ENCODE measurements around the gene RUFY3. TPM values are rescaled to one million over a fixed set of nuclear protein-coding genes. Genes with fewer than 3 reads are reported as not detected.
A peak's percentile ranks its signal among the peaks of the same experiment; 100 is the strongest.
"Not testable (repeated sequence)": the region's sequence is repeated elsewhere in the genome, so short reads cannot be mapped to it uniquely, and the experiment has no call there.

RUFY3 gene
- total RNA-seq, 2 experiments from 2014 or later, result 10.6 to 11.2 TPM

DNA sequence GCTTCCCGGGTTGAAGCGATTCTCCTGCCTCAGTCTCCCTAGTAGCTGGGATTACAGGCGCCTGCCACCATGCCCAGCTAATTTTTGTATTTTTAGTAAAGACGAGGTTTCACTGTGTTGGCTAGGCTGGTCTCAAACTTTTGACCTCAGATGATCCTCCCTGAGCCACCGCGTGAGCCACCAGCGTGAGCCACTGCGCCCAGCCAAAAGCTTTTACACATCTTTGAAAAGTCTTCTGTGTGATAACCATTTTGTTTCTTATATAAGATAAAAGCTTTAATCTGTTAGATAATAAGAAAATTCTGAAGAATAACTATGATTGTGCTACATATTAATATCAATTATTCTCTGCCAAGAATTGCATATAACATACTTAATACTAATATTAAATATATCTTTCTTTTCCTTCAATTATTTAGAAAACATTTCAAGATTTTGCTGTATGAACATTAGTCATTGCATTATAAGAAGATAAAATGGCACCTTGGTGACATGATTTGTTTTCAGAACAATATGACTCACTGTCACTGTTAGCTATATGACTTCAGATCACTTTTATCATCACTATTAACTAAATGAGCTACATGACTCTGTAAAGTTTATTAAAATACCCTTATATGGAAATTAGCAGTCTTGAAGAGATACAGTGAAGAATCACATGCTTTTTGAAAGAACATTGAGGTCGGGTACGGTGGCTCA lies 33.4 kb downstream of the RUFY3 start:
- Mint-ChIP-seq H3K9me3 (ENCODE audit: low read depth) (no peaks in the 10 kb centered on the region), H3K27me3 (no peaks in the 10 kb centered on the region), H3K27ac (no peak overlapping the region), H3K4me3 (no peak overlapping the region), H3K4me1 (peaks cover 19% of the 10 kb centered on the region), H3K36me3 (ENCODE audit: low read depth) (no peaks in the 10 kb centered on the region)
- intact Hi-C loops (cut with DNase I, micrococcal nuclease), result no loop called here
- CTCF ChIA-PET, result interaction anchor here (1.2 to 1.7 kb wide), 2 partner anchors 20 to 55 kb away, joined by 3 to 5 read pairs; no protein-coding TSS in a partner anchor
- POLR2A ChIA-PET, result interaction anchor here (0.7 to 1.1 kb wide), 2 partner anchors 21 to 54 kb away, joined by 3 read pairs; no protein-coding TSS in a partner anchor
- ATAC-seq (peak; percentile 58), DNase-seq (no peak)

GRCh38 chr4:70759126-70759525 lies 37.4 kb downstream of the RUFY3 start:
- no peaks in the 10 kb centered on the region for H3K9me3 Mint-ChIP-seq (ENCODE audit: low read depth)
- H3K27ac Mint-ChIP-seq, result peak overlapping the region; percentile 14
- H3K4me3 Mint-ChIP-seq, result no peak overlapping the region
- CTCF ChIA-PET, result interaction anchor here (0.5 to 1.6 kb wide), 2 partner anchors 15 to 255 kb away, joined by 3 to 5 read pairs; no protein-coding TSS in a partner anchor
- intact Hi-C loops (cut with DNase I, micrococcal nuclease), result no loop called here
- ATAC-seq (no peak), DNase-seq (no peak)
- no peaks in the 10 kb centered on the region for H3K27me3 Mint-ChIP-seq
- H3K4me1 Mint-ChIP-seq, result peaks cover 14% of the 10 kb centered on the region
- peaks cover 9% of the 10 kb centered on the region for H3K36me3 Mint-ChIP-seq (ENCODE audit: low read depth)
- POLR2A ChIA-PET, result no interaction called here

GRCh38 chr4:70759627-70760026 lies 37.9 kb downstream of the RUFY3 start:
- CTCF ChIA-PET, result no interaction called here
- no peak for DNase-seq
- Mint-ChIP-seq H3K36me3 (ENCODE audit: low read depth) (peaks cover 14% of the 10 kb centered on the region), H3K4me3 (no peak overlapping the region), H3K27me3 (no peaks in the 10 kb centered on the region), H3K27ac (peak overlapping the region; percentile 14), H3K4me1 (peaks cover 14% of the 10 kb centered on the region), H3K9me3 (ENCODE audit: low read depth) (no peaks in the 10 kb centered on the region)
- POLR2A ChIA-PET, result no interaction called here
- intact Hi-C loops (cut with DNase I, micrococcal nuclease), result no loop called here
- no peak for ATAC-seq

DNA sequence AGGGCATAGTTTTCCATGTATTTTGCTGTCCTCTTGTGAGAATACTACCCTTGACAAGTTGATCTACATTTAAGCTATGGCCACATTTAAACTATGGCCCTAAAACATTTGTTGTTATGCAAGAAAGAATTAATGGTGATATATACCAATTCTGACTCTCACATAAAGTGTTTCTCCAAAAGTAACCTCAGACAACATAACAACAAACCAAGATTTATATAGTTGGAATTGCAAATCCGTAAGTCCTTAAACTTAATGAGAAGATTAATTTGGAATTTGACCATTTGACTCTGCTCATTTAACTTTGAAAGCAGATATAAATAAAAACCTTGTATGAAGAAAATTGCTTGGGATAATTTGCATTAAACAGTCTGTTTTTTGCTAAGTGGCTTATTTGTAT lies 38.9 kb downstream of the RUFY3 start:
- H3K36me3 Mint-ChIP-seq (ENCODE audit: low read depth), result peaks cover 17% of the 10 kb centered on the region
- ChIA-PET CTCF (interaction anchor here (0.8 kb wide), 1 partner anchor 29 kb away, joined by 4 read pairs; no protein-coding TSS in a partner anchor), POLR2A (no interaction called here)
- no peaks in the 10 kb centered on the region for H3K9me3 Mint-ChIP-seq (ENCODE audit: low read depth)
- H3K27ac Mint-ChIP-seq, result no peak overlapping the region
- ATAC-seq (no peak), DNase-seq (no peak)
- intact Hi-C loops (cut with DNase I, micrococcal nuclease), result no loop called here
- H3K4me3 Mint-ChIP-seq, result no peak overlapping the region
- peaks cover 14% of the 10 kb centered on the region for H3K4me1 Mint-ChIP-seq
- no peaks in the 10 kb centered on the region for H3K27me3 Mint-ChIP-seq

DNA sequence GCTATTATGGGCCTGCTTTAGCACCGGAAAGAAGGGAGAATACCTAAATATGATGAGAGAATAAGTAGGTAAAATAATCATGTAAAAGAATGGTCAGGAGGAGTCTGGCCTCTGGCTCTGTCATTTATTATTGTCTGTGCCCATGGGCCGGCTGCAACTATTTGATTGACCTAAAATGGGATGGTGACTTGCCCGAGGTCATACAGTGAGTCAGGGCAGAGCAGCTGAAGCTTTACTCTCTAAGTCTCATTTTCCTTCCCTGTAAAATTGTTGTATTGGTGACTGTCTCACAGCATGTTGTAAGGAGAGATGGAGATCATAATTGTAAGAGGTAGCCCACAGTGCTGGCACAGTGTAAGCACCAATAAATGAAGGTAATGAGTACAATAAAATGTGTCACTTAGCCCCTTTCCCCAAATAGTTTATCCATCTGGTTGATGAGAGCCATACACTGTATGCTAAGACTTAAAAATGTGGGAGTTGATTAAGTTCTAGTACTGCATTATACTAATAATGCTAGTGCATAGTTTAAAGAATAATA lies 39.6 kb downstream of the RUFY3 start:
- no peak overlapping the region for H3K27ac Mint-ChIP-seq

DNA sequence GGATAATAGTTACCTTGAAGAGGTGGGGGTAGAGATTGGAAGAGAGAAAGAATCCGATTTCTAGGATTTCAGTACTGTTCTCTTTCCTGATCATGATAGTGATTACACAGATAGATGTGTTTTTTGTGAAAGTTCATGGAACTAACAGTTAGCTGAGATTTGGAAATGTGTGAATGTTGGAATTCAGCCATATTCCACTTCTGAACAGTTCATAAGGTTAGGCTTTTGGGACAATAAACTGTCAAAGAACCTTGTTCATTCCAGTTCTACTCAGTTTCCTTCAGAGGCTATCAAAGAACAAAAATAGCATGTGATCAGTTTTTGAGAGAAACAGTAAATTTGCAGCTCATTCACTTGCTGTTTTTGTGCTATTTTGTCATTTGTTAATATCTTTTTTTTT lies 43.6 kb downstream of the RUFY3 start:
- CTCF ChIA-PET, result interaction anchor here (0.6 kb wide), 1 partner anchor 165 kb away, joined by 3 read pairs; no protein-coding TSS in a partner anchor
- no peaks in the 10 kb centered on the region for H3K4me1 Mint-ChIP-seq
- H3K27me3 Mint-ChIP-seq, result no peaks in the 10 kb centered on the region
- ATAC-seq (no peak), DNase-seq (no peak)
- no peak overlapping the region for H3K27ac Mint-ChIP-seq
- intact Hi-C loops (cut with DNase I, micrococcal nuclease), result no loop called here
- H3K9me3 Mint-ChIP-seq (ENCODE audit: low read depth), result no peaks in the 10 kb centered on the region
- H3K4me3 Mint-ChIP-seq, result no peak overlapping the region
- peaks cover 23% of the 10 kb centered on the region for H3K36me3 Mint-ChIP-seq (ENCODE audit: low read depth)
- POLR2A ChIA-PET, result no interaction called here

More for the DNA sequence above, 39.6 kb downstream of the RUFY3 start:
- ChIA-PET CTCF (interaction anchor here (0.8 kb wide), 1 partner anchor 29 kb away, joined by 4 read pairs; no protein-coding TSS in a partner anchor), POLR2A (interaction anchor here (0.6 kb wide), 1 partner anchor 183 kb away, joined by 3 read pairs; no protein-coding TSS in a partner anchor)
- ATAC-seq (no peak), DNase-seq (no peak)
- intact Hi-C loops (cut with DNase I, micrococcal nuclease), result no loop called here
- H3K36me3 Mint-ChIP-seq (ENCODE audit: low read depth), result peaks cover 17% of the 10 kb centered on the region
- no peak overlapping the region for H3K4me3 Mint-ChIP-seq
- H3K9me3 Mint-ChIP-seq (ENCODE audit: low read depth), result no peaks in the 10 kb centered on the region
- no peaks in the 10 kb centered on the region for H3K27me3 Mint-ChIP-seq
- H3K4me1 Mint-ChIP-seq, result peaks cover 14% of the 10 kb centered on the region

- H3K27me3 Mint-ChIP-seq, result no peaks in the 10 kb centered on the region
- H3K4me1 Mint-ChIP-seq, result no peaks in the 10 kb centered on the region
- no peak for DNase-seq
- POLR2A ChIA-PET, result no interaction called here
- ATAC-seq, result no peak
- CTCF ChIA-PET, result interaction anchor here (0.6 kb wide), 1 partner anchor 1544 kb away, joined by 3 read pairs; no protein-coding TSS in a partner anchor
- no peak overlapping the region for H3K27ac Mint-ChIP-seq
- peaks cover 20% of the 10 kb centered on the region for H3K36me3 Mint-ChIP-seq (ENCODE audit: low read depth)
- H3K4me3 Mint-ChIP-seq, result no peak overlapping the region
- no peaks in the 10 kb centered on the region for H3K9me3 Mint-ChIP-seq (ENCODE audit: low read depth)
- intact Hi-C loops (cut with DNase I, micrococcal nuclease), result no loop called here
Measured at GRCh38 chr4:70768301-70768948, 46.7 kb downstream of the RUFY3 start.

GRCh38 chr4:70769396-70769795 lies 47.6 kb downstream of the RUFY3 start:
- H3K36me3 Mint-ChIP-seq (ENCODE audit: low read depth), result peaks cover 11% of the 10 kb centered on the region
- H3K9me3 Mint-ChIP-seq (ENCODE audit: low read depth); DNase-seq; intact Hi-C loops (cut with DNase I, micrococcal nuclease); H3K4me1 Mint-ChIP-seq; H3K4me3 Mint-ChIP-seq; H3K27ac Mint-ChIP-seq; ATAC-seq; H3K27me3 Mint-ChIP-seq; POLR2A ChIA-PET: not testable (repeated sequence)
- CTCF ChIA-PET, result interaction anchor here (0.6 kb wide), 1 partner anchor 1543 kb away, joined by 3 read pairs; no protein-coding TSS in a partner anchor

GRCh38 chr4:70772929-70773555 lies 51.3 kb downstream of the RUFY3 start:
- intact Hi-C loops (cut with DNase I, micrococcal nuclease), result no loop called here
- no peaks in the 10 kb centered on the region for H3K9me3 Mint-ChIP-seq (ENCODE audit: low read depth)
- peaks cover 2% of the 10 kb centered on the region for H3K36me3 Mint-ChIP-seq (ENCODE audit: low read depth)
- ATAC-seq (no peak), DNase-seq (no peak)
- no peaks in the 10 kb centered on the region for H3K27me3 Mint-ChIP-seq
- no peak overlapping the region for H3K4me3 Mint-ChIP-seq
- no peaks in the 10 kb centered on the region for H3K4me1 Mint-ChIP-seq
- CTCF ChIA-PET, result no interaction called here
- H3K27ac Mint-ChIP-seq, result no peak overlapping the region
- POLR2A ChIA-PET, result no interaction called here

DNA sequence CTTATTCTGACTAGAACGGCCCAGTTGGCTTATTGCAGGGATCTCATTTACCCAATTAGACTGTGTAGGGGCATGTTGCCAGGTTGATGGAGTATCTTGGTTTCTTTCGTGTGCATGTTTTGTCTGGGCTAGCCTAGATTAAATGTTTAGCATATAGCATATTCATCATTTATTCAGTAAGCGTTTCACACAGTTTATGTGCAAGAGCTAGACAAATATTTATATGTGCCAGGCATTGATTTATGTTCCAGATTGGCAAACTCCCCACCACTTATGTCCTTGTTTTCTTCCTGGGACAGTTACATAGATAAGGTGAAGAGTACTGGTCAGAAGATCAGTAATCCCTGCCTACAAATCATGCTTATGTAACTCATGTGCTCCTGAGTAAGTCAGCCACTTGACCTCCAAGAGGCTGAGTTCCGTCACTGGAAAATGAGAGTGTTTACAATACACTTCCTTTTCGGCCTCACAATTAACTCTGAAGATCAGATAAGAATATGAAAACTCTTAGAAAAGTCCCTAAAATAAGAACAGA lies 57.2 kb downstream of the RUFY3 start:
- Mint-ChIP-seq H3K27me3 (no peaks in the 10 kb centered on the region), H3K9me3 (ENCODE audit: low read depth) (no peaks in the 10 kb centered on the region), H3K27ac (no peak overlapping the region), H3K4me3 (no peak overlapping the region), H3K4me1 (no peaks in the 10 kb centered on the region), H3K36me3 (ENCODE audit: low read depth) (peaks cover 1% of the 10 kb centered on the region)
- ATAC-seq (no peak), DNase-seq (no peak)
- intact Hi-C loops (cut with DNase I, micrococcal nuclease), result no loop called here
- CTCF ChIA-PET, result no interaction called here
- POLR2A ChIA-PET, result interaction anchor here (0.6 kb wide), 1 partner anchor 45 kb away, joined by 3 read pairs; no protein-coding TSS in a partner anchor

DNA sequence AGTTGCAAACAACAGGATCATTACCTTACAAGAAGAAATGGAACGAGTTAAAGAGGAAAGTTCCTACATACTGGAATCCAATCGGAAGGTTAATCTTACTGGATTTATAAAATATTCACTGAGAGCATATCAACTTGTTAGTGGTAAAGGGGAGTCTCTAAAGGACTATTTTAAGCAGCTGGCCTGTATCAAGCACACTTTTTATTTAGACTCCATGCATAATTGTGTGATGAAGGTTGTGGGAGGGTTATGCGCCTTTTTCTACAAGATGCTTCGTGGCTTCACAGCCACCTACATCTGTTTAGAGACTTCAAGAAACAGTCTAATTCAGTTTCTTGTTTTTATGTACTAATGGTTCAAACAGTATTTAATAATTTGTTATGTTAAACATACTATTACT lies 61.3 kb downstream of the RUFY3 start:
- ATAC-seq (no peak), DNase-seq (no peak)
- no peaks in the 10 kb centered on the region for H3K4me1 Mint-ChIP-seq
- CTCF ChIA-PET, result interaction anchor here (0.6 kb wide), 1 partner anchor 12 kb away, joined by 3 read pairs; no protein-coding TSS in a partner anchor
- H3K27me3 Mint-ChIP-seq, result no peaks in the 10 kb centered on the region
- H3K27ac Mint-ChIP-seq, result no peak overlapping the region
- H3K4me3 Mint-ChIP-seq, result no peak overlapping the region
- H3K9me3 Mint-ChIP-seq (ENCODE audit: low read depth), result no peaks in the 10 kb centered on the region
- peaks cover 2% of the 10 kb centered on the region for H3K36me3 Mint-ChIP-seq (ENCODE audit: low read depth)
- intact Hi-C loops (cut with DNase I, micrococcal nuclease), result no loop called here
- POLR2A ChIA-PET, result no interaction called here

Data from activated CD4-positive, alpha-beta T cell treated with anti-CD3 and anti-CD28 coated beads for 36 hours (primary cell).